HEK293T (cell line): ENCODE results near the gene BRIP1.

Source experiments
- ARNT ChIP-seq: fragments of 450-650 bp; IDR thresholded peaks from 2 replicates; pipeline ENCODE4 v1.6.1; 2017; ENCODE audit warnings: mild to moderate bottlenecking
- FOXA1 ChIP-seq: fragments of 450-650 bp; IDR thresholded peaks from 2 replicates; pipeline ENCODE4 v1.6.1; 2016; ENCODE audit warnings: mild to moderate bottlenecking
- SP1 ChIP-seq: fragments of 450-650 bp; IDR thresholded peaks from 2 replicates; pipeline ENCODE4 v1.6.1; 2017

DNA sequence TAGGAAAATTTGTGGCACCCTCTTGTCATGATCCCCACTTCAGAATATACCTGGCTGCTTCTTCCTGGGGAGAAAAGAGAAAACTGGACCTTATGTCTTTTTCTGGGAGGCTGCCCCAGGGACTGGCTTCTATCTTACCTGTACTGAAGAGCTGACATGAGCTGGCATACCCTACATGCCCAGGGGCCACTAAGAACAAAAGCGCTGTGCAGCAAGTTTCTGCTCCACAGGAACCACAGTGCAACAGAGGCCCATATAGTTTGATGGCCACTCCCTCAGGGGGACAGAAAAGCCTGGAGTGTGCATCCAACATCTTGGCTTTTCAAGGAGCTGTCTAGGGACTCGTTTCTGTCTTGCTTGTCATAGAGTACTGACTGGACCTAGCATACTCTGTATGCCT lies 175.6 kb downstream of the BRIP1 start:
- TF ChIP-seq ARNT: no peak
- TF ChIP-seq SP1: no peak
- TF ChIP-seq FOXA1: no peak
